ENCODE data around the gene TYW1.
"Not testable (repeated sequence)": the region's sequence is repeated elsewhere in the genome, so short reads cannot be mapped to it uniquely, and the experiment has no call there.

DNA sequence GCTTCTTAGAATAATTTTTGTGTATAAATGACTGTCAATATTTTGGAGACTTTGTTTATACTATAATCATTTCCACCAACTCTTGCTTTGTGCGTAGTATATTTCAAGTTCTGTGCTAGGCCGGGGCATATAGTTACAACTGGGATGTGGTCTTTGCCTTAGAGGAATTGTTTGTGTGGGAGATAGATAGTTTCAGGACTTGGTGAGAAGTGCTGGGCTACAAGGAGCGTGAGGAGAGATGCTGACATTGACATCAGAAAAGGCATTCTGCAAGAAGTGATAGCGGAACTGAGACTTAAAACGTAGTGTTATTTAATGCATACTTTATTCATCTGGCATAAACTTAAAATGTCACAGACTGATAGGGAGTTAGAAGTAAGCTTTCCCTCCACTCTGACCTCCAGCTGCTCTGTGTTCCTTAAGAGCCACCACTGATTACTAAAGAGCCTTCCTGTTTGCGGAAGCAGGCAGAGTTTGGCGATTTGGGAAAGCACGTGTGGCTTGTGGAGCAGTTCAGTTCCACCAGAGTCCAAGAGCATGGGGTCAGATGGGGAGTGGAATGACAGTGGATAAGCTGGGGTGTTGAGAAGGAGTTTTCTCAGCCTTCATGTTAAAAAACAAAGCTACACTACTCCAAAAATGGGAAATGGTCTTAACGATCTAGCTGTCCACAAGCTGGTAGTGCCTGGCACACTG lies 146.6 kb downstream of the TYW1 start:
- TF ChIP-seq, protein P1, sequence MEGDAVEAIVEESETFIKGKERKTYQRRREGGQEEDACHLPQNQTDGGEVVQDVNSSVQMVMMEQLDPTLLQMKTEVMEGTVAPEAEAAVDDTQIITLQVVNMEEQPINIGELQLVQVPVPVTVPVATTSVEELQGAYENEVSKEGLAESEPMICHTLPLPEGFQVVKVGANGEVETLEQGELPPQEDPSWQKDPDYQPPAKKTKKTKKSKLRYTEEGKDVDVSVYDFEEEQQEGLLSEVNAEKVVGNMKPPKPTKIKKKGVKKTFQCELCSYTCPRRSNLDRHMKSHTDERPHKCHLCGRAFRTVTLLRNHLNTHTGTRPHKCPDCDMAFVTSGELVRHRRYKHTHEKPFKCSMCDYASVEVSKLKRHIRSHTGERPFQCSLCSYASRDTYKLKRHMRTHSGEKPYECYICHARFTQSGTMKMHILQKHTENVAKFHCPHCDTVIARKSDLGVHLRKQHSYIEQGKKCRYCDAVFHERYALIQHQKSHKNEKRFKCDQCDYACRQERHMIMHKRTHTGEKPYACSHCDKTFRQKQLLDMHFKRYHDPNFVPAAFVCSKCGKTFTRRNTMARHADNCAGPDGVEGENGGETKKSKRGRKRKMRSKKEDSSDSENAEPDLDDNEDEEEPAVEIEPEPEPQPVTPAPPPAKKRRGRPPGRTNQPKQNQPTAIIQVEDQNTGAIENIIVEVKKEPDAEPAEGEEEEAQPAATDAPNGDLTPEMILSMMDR (IDR thresholded peaks at IDR 0.05): not testable (repeated sequence)
- not testable (repeated sequence) for TF ChIP-seq POLR2A (IDR thresholded peaks at IDR 0.05; ENCODE audit: low read depth); EP300 (IDR thresholded peaks at IDR 0.05); POLR2AphosphoS5 (IDR thresholded peaks at IDR 0.05)

Measured in esophagus muscularis mucosa (tissue), 4 donors.